ENCODE results near the gene HORMAD1. TPM values are rescaled to one million over a fixed set of nuclear protein-coding genes. Genes with fewer than 3 reads are reported as not detected.

HORMAD1 gene
- total and polyA plus RNA-seq, 2 donors (not counting 1 experiment from before 2014, with no cell fraction given), result 0.94 to 2.1 TPM

DNA sequence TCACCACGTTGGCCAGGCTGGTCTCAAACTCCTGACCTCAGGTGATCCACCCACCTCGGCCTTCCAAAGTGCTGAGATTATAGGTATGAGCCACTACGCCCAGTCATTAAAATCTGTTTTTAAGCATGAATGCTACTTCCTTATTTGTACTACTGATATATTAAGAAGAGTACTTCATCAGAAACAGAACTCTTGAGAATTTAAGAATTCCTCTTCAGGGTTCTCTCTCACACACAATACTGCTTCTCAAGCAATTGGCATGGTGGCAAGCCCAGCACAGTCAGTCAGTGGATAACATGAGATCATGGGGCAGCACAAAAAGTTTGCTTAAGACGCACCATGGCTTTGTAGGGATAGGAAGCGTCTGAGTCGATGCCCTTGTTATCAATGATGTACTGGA, 30.7 kb upstream of the HORMAD1 start:
- Histone ChIP-seq H3K9me3 (ENCODE audit: control extremely low read depth in 1 of 3, control insufficient read depth in 2 of 3, insufficient read depth in 1 of 3, low read length in 2 of 3) (no peaks in the 10 kb centered on the region), H3K4me1 (ENCODE audit: control insufficient read depth in 2 of 2, insufficient read depth in 2 of 2, low read length in 2 of 2) (no peaks in the 10 kb centered on the region), H3K79me2 (ENCODE audit: control insufficient read depth, insufficient read depth, low read length) (peaks cover 24% of the 10 kb centered on the region), H3K9ac (ENCODE audit: low read length) (no peak overlapping the region), H3K27ac (ENCODE audit: low read length in 2 of 2) (no peak overlapping the region), H3K36me3 (replicated peaks in 1 of 2; ENCODE audit: control extremely low read depth in 1 of 2, control insufficient read depth in 1 of 2, extremely low read depth in 1 of 2, insufficient read depth in 2 of 2, low read length in 1 of 2) (peaks cover 29 to 93% of the 10 kb centered on the region in 2 experiments), H4K20me1 (ENCODE audit: control insufficient read depth, insufficient read depth, low read length, poor library complexity, severe bottlenecking) (peaks cover 28% of the 10 kb centered on the region), H3K4me3 (ENCODE audit: control extremely low read depth in 1 of 5, extremely low read depth in 1 of 5, insufficient read depth in 1 of 5, low read depth in 2 of 5, low read length in 4 of 5) (no peak overlapping the region), H2AFZ (ENCODE audit: insufficient read depth, low read depth, low read length, poor library complexity, severe bottlenecking) (no peak overlapping the region), H3K4me2 (replicated peaks; ENCODE audit: low read depth, low read length, poor library complexity, severe bottlenecking) (no peak overlapping the region), H3K27me3 (replicated peaks in 1 of 4; ENCODE audit: control extremely low read depth in 1 of 4, control insufficient read depth in 3 of 4, insufficient read depth in 4 of 4, low read length in 3 of 4) (no peaks in the 10 kb centered on the region)
- intact Hi-C loops (cut with micrococcal nuclease), result no loop called here
- Mint-ChIP-seq H3K27me3 (no peaks in the 10 kb centered on the region), H3K27ac (no peak overlapping the region), H3K4me3 (no peak overlapping the region), H3K9me3 (ENCODE audit: insufficient read depth) (no peaks in the 10 kb centered on the region), H3K4me1 (no peaks in the 10 kb centered on the region)
- no peak for ATAC-seq (ENCODE audit: low read depth)
- 100% methylated on average over 3 of the region's 6 CpGs for WGBS (ENCODE audit: insufficient coverage)
- TF ChIP-seq EZH2 (IDR thresholded peaks at IDR 0.05; ENCODE audit: borderline replicate concordance, insufficient read depth, low read depth, low read length, poor library complexity, severe bottlenecking), result no peak
- TF ChIP-seq, protein P1, sequence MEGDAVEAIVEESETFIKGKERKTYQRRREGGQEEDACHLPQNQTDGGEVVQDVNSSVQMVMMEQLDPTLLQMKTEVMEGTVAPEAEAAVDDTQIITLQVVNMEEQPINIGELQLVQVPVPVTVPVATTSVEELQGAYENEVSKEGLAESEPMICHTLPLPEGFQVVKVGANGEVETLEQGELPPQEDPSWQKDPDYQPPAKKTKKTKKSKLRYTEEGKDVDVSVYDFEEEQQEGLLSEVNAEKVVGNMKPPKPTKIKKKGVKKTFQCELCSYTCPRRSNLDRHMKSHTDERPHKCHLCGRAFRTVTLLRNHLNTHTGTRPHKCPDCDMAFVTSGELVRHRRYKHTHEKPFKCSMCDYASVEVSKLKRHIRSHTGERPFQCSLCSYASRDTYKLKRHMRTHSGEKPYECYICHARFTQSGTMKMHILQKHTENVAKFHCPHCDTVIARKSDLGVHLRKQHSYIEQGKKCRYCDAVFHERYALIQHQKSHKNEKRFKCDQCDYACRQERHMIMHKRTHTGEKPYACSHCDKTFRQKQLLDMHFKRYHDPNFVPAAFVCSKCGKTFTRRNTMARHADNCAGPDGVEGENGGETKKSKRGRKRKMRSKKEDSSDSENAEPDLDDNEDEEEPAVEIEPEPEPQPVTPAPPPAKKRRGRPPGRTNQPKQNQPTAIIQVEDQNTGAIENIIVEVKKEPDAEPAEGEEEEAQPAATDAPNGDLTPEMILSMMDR (IDR thresholded peaks at IDR 0.05), result no peak
- POLR2A ChIA-PET, result no interaction called here
- CTCF ChIA-PET, result interaction anchor here (0.6 to 1.0 kb wide), 2 partner anchors 157 to 171 kb away, joined by 3 to 4 read pairs; no protein-coding TSS in a partner anchor
- no peak for DNase-seq

DNA sequence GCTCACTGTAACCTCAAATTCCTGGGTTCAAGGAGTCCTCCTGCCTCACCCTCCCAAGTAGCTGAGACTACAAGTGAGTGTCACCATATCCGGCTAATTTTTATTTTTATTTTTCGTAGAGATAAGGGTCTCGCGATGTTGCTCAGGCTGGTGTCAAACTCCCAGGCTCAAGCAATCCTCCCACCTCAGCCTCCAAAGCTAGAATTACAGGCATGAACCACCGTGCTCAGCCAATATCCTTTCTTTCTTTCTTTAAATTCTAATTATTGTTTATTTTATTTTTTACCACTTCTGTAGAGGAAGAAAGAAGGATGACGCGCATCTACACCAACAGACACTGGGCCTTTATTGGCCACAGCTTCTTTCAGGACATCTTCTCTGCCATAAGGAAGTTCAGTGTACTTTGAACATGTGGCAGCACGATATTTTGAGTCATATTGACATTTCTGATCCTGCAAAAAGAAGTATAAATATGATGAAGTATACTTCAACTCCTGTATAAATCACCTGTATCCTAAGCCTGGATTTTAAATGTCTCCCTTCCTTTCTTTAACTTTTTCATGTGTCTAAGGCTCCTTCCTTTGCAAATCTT, 29.1 kb upstream of the HORMAD1 start:
- H3K4me2 ChIP-seq (replicated peaks; ENCODE audit: low read depth, low read length, poor library complexity, severe bottlenecking), result no peak overlapping the region
- H3K4me3 Mint-ChIP-seq, result no peak overlapping the region
- ATAC-seq (ENCODE audit: low read depth), result no peak
- no peak overlapping the region for H3K9ac ChIP-seq (ENCODE audit: low read length)
- peak overlapping the region; percentile 47 for H3K27ac Mint-ChIP-seq
- no peak overlapping the region for H2AFZ ChIP-seq (ENCODE audit: insufficient read depth, low read depth, low read length, poor library complexity, severe bottlenecking)
- intact Hi-C loops (cut with micrococcal nuclease), result no loop called here
- 100% methylated on average over 1 of the region's 8 CpGs for WGBS (ENCODE audit: insufficient coverage)
- no peaks in the 10 kb centered on the region for H3K9me3 ChIP-seq (ENCODE audit: control extremely low read depth in 1 of 3, control insufficient read depth in 2 of 3, insufficient read depth in 1 of 3, low read length in 2 of 3)
- H3K4me1 Mint-ChIP-seq, result no peaks in the 10 kb centered on the region
- ChIA-PET CTCF (interaction anchor here (1.1 kb wide), 1 partner anchor 9 kb away, joined by 3 read pairs; no protein-coding TSS in a partner anchor), POLR2A (interaction anchor here (0.8 kb wide), 1 partner anchor 55 kb away, joined by 3 read pairs; no protein-coding TSS in a partner anchor)
- TF ChIP-seq, protein P1 (IDR thresholded peaks at IDR 0.05), result no peak
- TF ChIP-seq EZH2 (IDR thresholded peaks at IDR 0.05; ENCODE audit: borderline replicate concordance, insufficient read depth, low read depth, low read length, poor library complexity, severe bottlenecking), result no peak
- H3K9me3 Mint-ChIP-seq (ENCODE audit: insufficient read depth), result no peaks in the 10 kb centered on the region
- no peak overlapping the region for H3K27ac ChIP-seq (ENCODE audit: low read length in 2 of 2)
- no peaks in the 10 kb centered on the region for H3K4me1 ChIP-seq (ENCODE audit: control insufficient read depth in 2 of 2, insufficient read depth in 2 of 2, low read length in 2 of 2)
- no peak for DNase-seq
- no peaks in the 10 kb centered on the region for H3K27me3 Mint-ChIP-seq
- H3K27me3 ChIP-seq (replicated peaks in 1 of 4; ENCODE audit: control extremely low read depth in 1 of 4, control insufficient read depth in 3 of 4, insufficient read depth in 4 of 4, low read length in 3 of 4), result no peaks in the 10 kb centered on the region
- peaks cover 24% of the 10 kb centered on the region for H4K20me1 ChIP-seq (ENCODE audit: control insufficient read depth, insufficient read depth, low read length, poor library complexity, severe bottlenecking)
- H3K4me3 ChIP-seq (ENCODE audit: control extremely low read depth in 1 of 5, extremely low read depth in 1 of 5, insufficient read depth in 1 of 5, low read depth in 2 of 5, low read length in 4 of 5), result no peak overlapping the region
- peaks cover 39 to 98% of the 10 kb centered on the region in 2 experiments for H3K36me3 ChIP-seq (replicated peaks in 1 of 2; ENCODE audit: control extremely low read depth in 1 of 2, control insufficient read depth in 1 of 2, extremely low read depth in 1 of 2, insufficient read depth in 2 of 2, low read length in 1 of 2)
- peaks cover 13% of the 10 kb centered on the region for H3K79me2 ChIP-seq (ENCODE audit: control insufficient read depth, insufficient read depth, low read length)

All from B cell (primary cell).